OCI-LY3 (cell line): Measurements from ENCODE around the gene GPR158.

Source experiments
- H2AFZ ChIP-seq: fragments of 200-600, 300-600 bp; shearing (Covaris generic); 2 replicates; pipeline ENCODE4 v1.6.0; 2014; ENCODE audit warnings: antibody characterized with exemption, low read depth, low read length
- H3K27ac ChIP-seq: fragments of 200-600, 300-600 bp; sonication (generic); 2 replicates; pipeline ENCODE4 v1.5.1; 2014; ENCODE audit warnings: mild to moderate bottlenecking, low read length, moderate library complexity, mixed read lengths
- H3K27me3 ChIP-seq: fragments of 200-600, 300-600 bp; sonication (generic); 2 replicates; pipeline ENCODE4 v1.6.1; 2014; ENCODE audit warnings: low read depth, low read length, mixed read lengths
- H3K36me3 ChIP-seq: fragments of 200-600, 300-600 bp; sonication (generic); replicated peaks from 2 replicates; pipeline ENCODE3; 2014; ENCODE audit warnings: low read depth, low read length, mixed read lengths
- H3K4me1 ChIP-seq: fragments of 300-600, 200-600 bp; sonication (generic); 2 replicates; pipeline ENCODE4 v1.6.1; 2014; ENCODE audit warnings: low read length, mixed read lengths
- H3K4me2 ChIP-seq: fragments of 200-600, 300-600 bp; sonication (generic); 2 replicates; pipeline ENCODE4 v1.6.1; 2014; ENCODE audit warnings: low read length, mixed read lengths
- H3K4me3 ChIP-seq: fragments of 300-600, 200-600 bp; sonication (generic); 2 replicates; pipeline ENCODE4 v1.5.1; 2014; ENCODE audit warnings: antibody characterized with exemption, mild to moderate bottlenecking, low read length, moderate library complexity
- H3K79me2 ChIP-seq: fragments of 300-600, 200-600 bp; shearing (Covaris generic); 2 replicates; pipeline ENCODE4 v1.6.1; 2014; ENCODE audit warnings: mild to moderate bottlenecking, low read length, mixed read lengths
- H3K9ac ChIP-seq: fragments of 300-600, 200-600 bp; shearing (Covaris generic); 2 replicates; pipeline ENCODE4 v1.6.0; 2014; ENCODE audit warnings: mild to moderate bottlenecking, low read length, moderate library complexity
- H3K9me3 ChIP-seq: fragments of 200-600, 300-600 bp; shearing (Covaris generic); 2 replicates; pipeline ENCODE4 v1.6.1; 2014; ENCODE audit warnings: low read length, mixed read lengths; ENCODE audit not compliant: insufficient read depth
- H4K20me1 ChIP-seq: fragments of 200-600, 300-600 bp; sonication (generic); 2 replicates; pipeline ENCODE4 v1.6.1; 2016; ENCODE audit warnings: low read length, mixed read lengths; ENCODE audit not compliant: insufficient read depth
- EZH2phosphoT487 ChIP-seq: fragments of 200-600 bp; shearing (Covaris generic); IDR thresholded peaks from 2 replicates; pipeline ENCODE4 v1.6.1; 2018; ENCODE audit warnings: antibody characterized with exemption, mixed run types, low read depth
- TF ChIP-seq, protein P1 (sequence below): fragments of 200-600, 300-600 bp; sonication (generic); IDR thresholded peaks from 2 replicates; pipeline ENCODE4 v1.5.1; 2014; ENCODE audit warnings: antibody characterized with exemption, low read length, low read depth

Gene GPR158

GRCh38 chr10:25182636-25183035, 7.8 kb downstream of the GPR158 start:
- H4K20me1 ChIP-seq = no peaks in the 10 kb centered on the region
- no peak overlapping the region for H3K27ac ChIP-seq
- no peak overlapping the region for H3K9ac ChIP-seq
- no peak overlapping the region for H3K4me2 ChIP-seq
- no peaks in the 10 kb centered on the region for H3K79me2 ChIP-seq
- no peaks in the 10 kb centered on the region for H3K36me3 ChIP-seq
- H3K4me3 ChIP-seq = no peak overlapping the region
- H3K4me1 ChIP-seq = no peaks in the 10 kb centered on the region
- H3K9me3 ChIP-seq = no peaks in the 10 kb centered on the region
- TF ChIP-seq, protein P1, sequence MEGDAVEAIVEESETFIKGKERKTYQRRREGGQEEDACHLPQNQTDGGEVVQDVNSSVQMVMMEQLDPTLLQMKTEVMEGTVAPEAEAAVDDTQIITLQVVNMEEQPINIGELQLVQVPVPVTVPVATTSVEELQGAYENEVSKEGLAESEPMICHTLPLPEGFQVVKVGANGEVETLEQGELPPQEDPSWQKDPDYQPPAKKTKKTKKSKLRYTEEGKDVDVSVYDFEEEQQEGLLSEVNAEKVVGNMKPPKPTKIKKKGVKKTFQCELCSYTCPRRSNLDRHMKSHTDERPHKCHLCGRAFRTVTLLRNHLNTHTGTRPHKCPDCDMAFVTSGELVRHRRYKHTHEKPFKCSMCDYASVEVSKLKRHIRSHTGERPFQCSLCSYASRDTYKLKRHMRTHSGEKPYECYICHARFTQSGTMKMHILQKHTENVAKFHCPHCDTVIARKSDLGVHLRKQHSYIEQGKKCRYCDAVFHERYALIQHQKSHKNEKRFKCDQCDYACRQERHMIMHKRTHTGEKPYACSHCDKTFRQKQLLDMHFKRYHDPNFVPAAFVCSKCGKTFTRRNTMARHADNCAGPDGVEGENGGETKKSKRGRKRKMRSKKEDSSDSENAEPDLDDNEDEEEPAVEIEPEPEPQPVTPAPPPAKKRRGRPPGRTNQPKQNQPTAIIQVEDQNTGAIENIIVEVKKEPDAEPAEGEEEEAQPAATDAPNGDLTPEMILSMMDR = no peak
- TF ChIP-seq EZH2phosphoT487 = no peak
- H2AFZ ChIP-seq = no peak overlapping the region
- H3K27me3 ChIP-seq = no peaks in the 10 kb centered on the region

DNA sequence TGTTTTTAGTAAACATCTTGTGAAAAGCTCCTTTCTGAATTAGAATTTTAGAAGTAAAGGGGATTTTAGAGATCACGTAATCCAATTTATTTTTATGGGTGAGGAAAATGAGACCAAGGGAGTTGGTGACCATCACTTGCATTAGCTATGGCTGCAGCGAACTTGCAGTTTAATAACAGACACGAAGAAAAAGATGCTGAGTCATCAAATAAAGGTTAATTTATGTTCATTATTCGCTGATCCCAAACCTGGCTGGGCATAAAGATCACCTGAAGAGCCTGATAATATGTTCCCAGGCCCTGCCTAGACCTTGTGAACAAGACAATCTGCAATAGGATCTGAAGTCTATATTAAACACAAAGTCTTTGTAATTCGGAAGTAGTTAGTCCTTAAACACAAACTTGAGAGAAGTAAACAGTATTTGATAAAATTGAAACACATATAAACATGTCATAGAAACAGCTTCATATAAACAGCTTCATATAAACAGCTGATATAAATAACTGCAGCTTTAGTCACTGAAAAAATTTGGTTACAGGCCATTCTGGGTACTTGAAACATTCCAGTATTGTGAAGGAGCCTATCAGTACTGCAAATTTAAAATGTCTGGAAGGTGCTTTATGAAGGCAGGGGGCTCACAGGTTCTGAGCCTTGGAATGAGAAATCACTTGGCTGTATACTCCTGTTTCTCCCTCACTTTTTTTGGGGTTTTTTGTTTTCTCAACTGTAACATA, 16.5 kb downstream of the GPR158 start:
- TF ChIP-seq, protein P1 = no peak
- TF ChIP-seq EZH2phosphoT487 = no peak
- no peak overlapping the region for H3K27ac ChIP-seq

GRCh38 chr10:25198151-25198550, 23.4 kb downstream of the GPR158 start:
- TF ChIP-seq, protein P1 = no peak
- no peak for TF ChIP-seq EZH2phosphoT487
- Histone ChIP-seq H2AFZ (no peak overlapping the region), H4K20me1 (no peaks in the 10 kb centered on the region), H3K36me3 (no peaks in the 10 kb centered on the region), H3K4me3 (no peak overlapping the region), H3K27ac (no peak overlapping the region), H3K9me3 (no peaks in the 10 kb centered on the region), H3K4me2 (no peak overlapping the region), H3K27me3 (no peaks in the 10 kb centered on the region), H3K9ac (no peak overlapping the region), H3K79me2 (no peaks in the 10 kb centered on the region), H3K4me1 (no peaks in the 10 kb centered on the region)

More for the DNA sequence above, 16.5 kb downstream of the GPR158 start:
- H3K9ac ChIP-seq = no peak overlapping the region
- H2AFZ ChIP-seq = no peak overlapping the region
- H3K4me2 ChIP-seq = no peak overlapping the region
- H3K36me3 ChIP-seq = no peaks in the 10 kb centered on the region
- H3K4me1 ChIP-seq = no peaks in the 10 kb centered on the region
- no peaks in the 10 kb centered on the region for H3K9me3 ChIP-seq
- no peaks in the 10 kb centered on the region for H3K27me3 ChIP-seq
- H3K79me2 ChIP-seq = no peaks in the 10 kb centered on the region
- H4K20me1 ChIP-seq = no peaks in the 10 kb centered on the region
- no peak overlapping the region for H3K4me3 ChIP-seq

DNA sequence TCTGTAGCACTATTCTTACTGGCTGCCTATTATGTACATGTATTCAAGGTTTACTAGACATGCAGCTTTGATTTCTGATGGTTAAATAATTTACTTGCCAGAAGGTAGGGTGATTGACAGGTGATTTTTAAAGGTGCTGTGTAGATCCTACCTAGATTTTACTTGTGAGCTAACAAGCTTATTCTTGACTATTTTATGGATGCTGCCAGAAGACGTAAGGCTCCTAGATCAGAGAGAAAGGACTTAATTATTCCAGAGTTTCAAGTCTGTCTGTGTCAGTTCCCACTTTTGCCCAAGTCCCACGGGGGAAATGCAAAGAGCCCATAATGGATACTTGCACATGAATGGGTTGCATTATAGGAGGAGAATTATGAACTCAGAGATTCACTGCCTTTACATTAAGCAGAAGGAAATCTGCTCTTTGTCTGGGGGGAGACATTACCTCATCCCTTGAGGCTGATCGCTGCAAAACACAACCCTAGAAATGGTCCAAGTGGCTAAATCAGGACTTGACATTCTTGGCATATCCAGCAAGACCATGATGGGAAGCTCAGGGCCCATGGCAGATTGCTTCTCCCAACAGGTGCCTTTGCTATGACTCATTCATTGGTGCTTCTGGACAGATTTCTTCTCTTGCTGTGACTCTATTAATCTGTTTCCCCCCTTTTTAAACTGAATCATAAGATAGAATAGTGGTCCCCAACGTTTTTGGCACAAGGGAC, 32.1 kb downstream of the GPR158 start:
- H3K27me3 ChIP-seq = no peaks in the 10 kb centered on the region
- H2AFZ ChIP-seq = no peak overlapping the region
- H3K79me2 ChIP-seq = no peaks in the 10 kb centered on the region
- H3K4me3 ChIP-seq = no peak overlapping the region
- no peak overlapping the region for H3K4me2 ChIP-seq
- H3K9ac ChIP-seq = no peak overlapping the region
- no peaks in the 10 kb centered on the region for H4K20me1 ChIP-seq
- no peak for TF ChIP-seq EZH2phosphoT487
- TF ChIP-seq, protein P1 = no peak
- no peak overlapping the region for H3K27ac ChIP-seq
- no peaks in the 10 kb centered on the region for H3K4me1 ChIP-seq
- H3K9me3 ChIP-seq = no peaks in the 10 kb centered on the region
- H3K36me3 ChIP-seq = no peaks in the 10 kb centered on the region
